GM21515 (cell line): ENCODE results near the gene RUFY2.
"Not testable (repeated sequence)": the region's sequence is repeated elsewhere in the genome, so short reads cannot be mapped to it uniquely, and the experiment has no call there.

Source experiments
- ATAC-seq: cut with Tn5 transposase; IDR thresholded peaks from one replicate; pipeline ENCODE4 v1.9.1; 2021; ENCODE audit not compliant: unreplicated experiment

RUFY2 gene, protein sequence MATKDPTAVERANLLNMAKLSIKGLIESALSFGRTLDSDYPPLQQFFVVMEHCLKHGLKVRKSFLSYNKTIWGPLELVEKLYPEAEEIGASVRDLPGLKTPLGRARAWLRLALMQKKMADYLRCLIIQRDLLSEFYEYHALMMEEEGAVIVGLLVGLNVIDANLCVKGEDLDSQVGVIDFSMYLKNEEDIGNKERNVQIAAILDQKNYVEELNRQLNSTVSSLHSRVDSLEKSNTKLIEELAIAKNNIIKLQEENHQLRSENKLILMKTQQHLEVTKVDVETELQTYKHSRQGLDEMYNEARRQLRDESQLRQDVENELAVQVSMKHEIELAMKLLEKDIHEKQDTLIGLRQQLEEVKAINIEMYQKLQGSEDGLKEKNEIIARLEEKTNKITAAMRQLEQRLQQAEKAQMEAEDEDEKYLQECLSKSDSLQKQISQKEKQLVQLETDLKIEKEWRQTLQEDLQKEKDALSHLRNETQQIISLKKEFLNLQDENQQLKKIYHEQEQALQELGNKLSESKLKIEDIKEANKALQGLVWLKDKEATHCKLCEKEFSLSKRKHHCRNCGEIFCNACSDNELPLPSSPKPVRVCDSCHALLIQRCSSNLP

DNA sequence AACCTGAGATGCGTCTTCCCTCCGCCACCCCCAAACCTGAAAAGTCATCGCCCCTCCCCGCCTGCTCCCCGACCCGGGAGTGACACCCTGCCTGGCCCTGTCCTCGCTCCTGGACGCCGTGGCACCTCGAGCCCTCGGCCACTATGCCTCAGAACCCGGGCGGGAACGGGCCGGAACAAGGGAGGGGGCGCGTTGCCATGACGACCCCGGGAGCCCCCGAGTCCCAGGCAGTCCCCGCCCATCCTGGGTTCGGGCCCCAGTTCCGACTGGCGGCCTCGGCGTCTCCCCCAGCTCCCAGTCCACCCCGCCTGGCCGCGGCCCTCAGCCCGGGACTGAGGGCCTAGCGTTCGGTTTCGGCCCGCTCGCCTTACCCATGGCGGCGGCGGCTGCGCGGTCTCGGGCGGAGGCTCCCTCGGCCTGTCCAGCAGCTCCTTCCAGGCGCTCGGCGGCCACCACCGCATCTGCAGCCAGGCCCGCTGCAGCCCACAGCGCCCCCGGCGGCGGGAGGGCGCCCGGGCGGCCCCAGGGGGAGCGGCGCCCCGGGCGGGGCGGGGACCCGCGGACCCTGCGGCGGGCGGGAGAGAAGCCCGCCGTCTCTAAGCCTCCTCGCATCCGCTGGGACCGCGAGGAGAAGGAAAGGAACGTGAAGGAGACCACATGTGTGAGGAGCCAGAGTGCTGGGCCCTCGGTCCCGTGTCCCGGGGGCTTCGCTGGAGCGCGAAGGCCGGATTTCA lies at the start of gene RUFY2:
Gene RUFY2 (minus strand): TSS at position 463 of the 734 bp plus-strand sequence. CDS start 88 bp downstream, at position 375.
- ATAC-seq: peak; percentile 94

DNA sequence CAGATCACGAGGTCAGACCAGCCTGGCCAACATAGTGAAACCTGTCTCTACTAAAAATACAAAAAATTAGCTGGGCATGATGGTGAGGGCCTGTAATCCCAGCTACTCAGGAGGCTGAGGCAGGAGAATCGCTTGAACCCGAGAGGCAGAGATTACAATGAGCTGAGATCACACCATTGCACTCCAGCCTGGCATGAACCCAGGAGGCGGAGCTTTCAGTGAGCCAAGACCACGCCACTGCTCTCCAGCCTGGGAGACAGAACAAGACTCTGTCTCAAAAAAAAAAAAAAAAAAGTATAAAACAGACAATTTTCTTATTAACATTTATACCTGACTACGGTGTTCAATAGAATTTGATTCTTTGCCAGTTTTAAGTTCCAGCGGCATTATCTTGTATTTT lies 42.6 kb upstream of the RUFY2 start:
- ATAC-seq: not testable (repeated sequence)

DNA sequence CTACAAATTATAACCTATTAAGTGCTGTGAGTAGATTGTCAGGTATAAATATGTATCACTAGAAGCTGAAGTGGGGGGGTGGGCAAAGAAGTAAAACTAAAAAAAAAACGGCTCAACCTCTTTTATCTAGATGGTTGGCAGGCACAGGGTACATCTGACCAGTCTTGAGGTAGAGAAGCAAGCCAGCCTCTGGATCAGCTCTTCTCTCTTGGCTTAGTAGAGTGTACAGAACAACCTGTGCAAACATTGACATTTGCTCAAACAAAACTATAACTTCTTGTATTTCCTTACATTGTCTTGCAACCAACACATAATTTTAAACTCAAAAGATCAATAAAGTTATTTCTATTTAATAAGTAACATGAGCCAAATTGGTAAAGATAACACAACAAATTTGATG lies 39.1 kb upstream of the RUFY2 start:
- ATAC-seq: no peak

DNA sequence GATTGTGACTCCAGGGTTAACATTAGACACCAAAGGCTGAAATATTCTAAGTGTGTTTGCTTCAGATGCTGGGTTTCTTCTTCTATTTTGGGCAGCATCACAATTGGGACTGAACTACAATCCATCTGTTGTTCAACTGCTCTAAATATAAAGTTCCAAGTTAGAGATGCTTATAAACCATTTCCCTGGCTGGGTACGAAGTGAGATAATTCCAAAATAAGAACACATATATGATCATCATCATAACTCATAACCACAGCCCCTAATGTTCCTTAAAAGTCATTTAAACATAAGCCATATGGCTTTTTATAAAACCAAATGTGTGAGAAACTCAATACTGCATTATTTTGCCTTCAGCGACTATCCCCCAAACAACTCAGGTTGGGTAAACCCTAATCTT lies 35.9 kb upstream of the RUFY2 start:
- no peak for ATAC-seq

DNA sequence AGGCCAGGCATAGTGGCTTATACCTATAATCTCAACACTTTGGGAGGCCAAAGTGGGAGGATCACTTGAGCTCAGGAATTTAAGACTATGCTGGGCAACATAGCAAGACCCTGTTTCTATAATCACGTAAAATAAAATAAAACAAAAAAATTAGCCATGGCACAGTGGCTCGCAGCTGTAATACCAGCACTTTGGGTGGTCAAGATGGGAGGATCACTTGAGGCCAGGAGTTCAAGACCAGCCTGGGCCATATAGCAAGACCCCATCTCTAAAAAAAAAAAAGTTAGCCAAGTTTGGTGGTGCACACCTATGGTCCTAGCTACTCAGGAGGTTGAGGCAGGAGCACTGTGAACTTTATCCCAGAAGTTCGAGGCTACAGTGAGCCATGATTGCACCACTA lies 33.8 kb upstream of the RUFY2 start:
- ATAC-seq: no peak

DNA sequence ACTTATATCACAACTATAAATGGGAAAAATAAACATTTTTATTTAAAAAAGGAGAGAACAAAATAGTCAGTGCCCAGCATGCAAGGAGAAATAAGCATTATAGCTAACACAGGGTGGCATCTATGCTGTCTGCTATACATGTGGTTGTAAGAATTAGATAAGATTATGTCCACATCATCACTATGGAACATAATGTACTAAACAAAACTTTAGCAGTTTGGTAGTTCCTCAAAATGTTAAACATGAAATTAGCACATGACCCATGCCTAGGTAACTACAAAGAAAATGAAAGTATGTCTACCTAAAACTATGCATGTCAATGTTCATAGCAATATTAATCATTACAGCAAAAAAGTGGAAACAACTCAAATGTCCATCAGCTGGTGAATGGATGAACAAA lies 28.7 kb upstream of the RUFY2 start:
- no peak for ATAC-seq

DNA sequence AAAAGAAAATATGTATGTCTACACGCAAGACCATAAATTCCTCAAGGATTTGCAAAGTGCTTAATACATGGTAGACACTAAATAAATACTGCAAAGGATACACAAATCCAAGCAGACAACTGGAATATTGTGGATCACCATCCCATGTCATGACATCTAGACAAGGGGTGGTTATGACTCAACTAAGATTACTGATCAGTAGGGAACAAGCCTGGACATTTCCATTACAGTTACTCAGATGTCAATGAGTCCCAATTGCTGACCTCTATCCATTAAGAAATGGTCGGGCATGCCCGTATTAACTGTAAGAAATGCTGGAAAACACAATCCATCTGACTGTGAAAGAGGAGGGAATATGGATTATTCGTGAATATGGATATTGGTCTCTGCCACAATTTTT lies 27.6 kb upstream of the RUFY2 start:
- no peak for ATAC-seq

DNA sequence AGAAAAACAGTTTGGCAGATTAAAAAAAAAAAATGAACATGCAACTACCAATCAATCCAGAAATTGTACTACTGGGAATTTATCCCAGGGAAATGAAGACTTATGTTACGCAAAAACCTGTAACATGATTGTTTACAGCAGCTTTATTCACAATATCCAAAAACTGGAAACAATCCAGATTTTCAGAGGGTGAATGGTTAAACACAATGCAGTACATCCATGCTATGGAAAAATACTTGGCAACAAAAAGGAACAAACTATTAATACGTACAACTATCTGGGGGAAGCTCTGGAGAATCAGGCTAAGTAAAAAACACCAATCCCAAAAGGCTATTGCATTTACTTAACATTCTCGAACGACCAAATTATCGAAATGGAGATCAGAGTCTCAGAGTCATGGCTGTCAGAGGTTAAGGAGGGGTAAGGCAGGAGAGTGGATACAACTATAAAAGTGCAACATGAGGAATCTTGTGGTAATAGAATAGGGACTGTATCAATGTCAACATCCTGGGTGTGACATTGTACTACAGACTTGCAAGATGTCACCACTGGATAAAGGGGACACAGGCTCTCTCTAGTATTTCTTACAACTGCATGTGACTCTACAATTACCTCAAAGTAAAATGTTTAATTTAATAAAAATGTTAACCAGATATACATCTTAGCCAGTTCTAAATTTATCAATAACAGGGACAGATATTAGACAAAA lies 21.5 kb upstream of the RUFY2 start:
- ATAC-seq: no peak

DNA sequence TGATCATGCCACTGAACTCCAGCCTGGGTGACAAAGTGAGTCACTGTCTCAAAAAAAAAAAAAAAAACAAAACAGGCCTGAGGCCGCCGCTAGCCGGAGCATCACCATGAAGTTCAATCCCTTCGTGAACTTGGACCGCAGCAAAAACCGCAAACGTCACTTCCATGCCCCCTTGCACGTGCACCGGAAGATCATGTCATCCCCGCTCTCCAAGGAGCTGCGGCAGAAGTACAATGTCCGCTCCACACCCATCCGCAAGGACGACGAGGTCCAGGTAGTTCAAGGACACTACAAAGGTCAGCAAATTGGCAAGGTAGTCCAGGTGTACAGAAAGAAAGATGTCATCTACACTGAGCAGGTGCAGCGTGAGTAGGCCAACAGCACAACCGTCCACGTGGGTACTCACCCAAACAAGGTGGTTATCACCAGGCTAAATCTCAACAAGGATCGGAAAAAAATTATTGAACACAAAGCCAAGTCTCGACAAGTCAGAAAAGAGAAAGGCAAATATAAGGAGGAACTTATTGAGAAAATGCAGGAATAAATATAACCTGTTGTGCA lies 17.5 kb upstream of the RUFY2 start:
- ATAC-seq: no peak

DNA sequence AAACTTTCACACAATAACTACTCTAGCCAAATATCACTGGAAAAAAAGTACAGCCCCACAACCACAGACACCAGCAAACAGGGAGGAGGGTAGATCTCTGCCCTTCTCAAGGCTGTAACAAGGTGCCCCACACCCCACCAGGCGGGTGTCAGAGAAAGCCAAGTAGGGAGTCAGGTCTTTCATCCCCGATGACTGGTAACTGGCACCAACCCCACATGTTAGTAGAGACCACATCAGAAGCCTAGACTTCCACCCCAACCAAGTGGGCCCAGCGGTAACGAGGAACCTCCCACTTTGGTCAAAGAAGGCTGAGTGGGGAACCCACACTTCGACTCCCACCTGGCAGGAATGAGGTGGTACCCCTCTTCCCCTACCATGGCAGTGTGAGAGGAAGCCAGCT lies 16.4 kb upstream of the RUFY2 start:
- no peak for ATAC-seq

DNA sequence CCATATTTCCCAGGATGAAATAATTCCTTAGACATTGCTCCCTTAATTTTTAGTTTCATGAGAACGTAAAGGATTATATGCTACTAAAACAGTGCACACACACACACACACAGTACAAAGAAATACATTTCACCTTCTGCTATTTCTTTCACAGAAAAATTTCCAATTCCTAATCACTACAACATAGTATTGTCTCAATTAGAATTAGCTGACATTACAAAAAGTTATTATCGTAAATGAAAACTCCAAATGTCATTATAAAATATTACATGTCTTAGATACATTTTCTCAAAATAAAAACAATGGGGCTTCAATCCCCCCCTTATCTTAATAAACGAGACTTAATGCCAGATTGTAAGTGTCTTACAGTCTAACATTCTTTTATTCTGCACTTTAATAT lies 12.3 kb upstream of the RUFY2 start:
- no peak for ATAC-seq

DNA sequence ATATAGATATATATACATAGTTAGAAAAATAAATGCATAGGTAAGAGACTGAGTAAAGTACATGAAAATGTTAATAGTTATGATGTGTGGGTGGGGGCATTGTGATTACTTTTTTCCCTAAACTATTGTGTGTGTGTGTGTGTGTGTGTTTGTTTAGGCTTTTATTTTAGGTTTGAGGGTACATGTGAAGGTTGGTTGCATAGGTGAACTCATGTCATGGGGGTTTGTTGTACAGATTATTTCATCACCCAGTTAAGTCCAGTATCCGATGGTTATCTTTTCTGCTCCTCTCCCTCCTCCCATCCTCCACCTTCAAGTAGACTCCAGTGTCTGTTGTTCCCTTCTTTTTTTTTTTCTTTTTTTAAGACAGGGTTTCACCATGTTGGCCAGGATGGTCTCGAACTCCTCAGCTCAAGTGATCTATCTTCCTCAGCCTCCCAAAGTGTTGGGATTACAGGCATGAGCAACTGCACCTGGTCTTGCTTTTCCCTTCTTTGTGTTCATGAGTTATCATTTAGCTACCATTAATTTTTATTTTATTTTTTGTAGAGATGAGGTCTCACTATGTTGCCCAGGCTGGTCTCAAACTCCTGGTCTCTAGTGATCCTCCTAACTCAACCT lies 1.9 kb upstream of the RUFY2 start:
- no peak for ATAC-seq

DNA sequence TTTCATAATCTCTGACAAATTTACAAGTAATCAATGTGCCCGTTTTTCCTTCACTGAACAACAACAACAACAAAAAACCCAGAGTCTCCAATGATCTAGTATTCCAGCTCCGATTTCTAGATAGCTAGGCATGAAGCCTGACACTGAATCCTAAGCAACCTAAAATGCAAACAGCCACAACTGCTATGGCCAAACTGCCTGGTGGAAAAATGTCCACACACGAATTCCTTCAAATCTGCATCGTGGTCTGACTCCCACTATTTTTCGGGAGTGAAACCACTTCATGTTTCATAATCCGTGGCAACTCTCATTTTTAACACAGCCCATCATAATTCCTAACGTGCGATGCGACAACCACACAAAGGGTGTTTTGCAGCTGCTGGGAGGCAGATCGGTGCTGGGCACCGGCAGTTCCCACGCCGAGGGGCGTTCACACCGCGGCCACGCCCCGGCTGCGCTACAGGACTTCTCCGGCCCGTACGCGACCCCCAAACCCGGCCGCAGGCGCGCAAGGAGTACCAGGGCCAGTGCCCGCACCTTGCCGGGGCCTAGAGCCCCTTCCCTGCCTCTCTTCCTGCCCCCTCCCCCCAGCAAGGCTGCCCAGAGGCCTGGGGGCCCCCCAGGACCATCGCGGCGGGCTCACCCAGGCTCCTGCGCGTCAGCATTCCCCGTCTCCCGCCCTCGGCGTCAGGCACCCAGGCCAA lies 814 bp downstream of the RUFY2 start:
- peak; percentile 26 for ATAC-seq

DNA sequence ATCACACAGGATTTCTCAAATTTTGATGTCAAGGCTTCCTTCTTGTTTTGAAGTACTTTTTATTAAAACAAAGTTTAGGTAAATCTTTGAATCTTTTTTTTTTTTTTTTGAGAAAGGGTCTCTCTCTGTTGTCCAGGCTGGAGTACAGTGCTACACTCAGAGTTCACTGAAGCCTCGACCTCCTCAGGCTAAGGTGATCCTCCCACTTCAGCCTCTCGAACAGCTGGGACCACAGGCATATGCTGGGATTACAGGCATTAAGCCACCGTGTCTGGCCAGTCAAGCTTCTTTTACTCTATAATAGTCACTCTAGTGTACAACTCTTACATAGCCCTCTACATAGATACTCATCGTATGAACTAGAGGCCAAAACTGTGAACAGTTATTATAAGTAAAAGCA lies 3.4 kb downstream of the RUFY2 start:
- ATAC-seq: no peak

DNA sequence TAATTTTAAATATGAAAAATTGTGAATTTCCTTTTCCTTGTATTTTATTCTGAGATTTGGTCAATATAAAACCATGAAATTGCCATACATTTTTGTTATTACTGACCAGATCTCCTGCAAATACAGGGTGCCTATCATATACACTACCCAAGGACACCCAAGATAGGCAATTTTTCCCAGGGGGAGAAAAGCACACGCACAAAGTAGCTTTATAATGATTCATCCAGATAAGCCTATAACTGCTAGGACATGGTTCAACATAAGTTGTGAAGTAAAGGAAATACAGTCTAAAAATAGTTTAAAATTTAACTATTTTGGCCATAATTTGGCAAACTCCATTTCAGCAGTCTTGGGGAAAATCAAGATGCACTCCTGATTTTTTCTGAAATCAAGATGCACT lies 4.8 kb downstream of the RUFY2 start:
- no peak for ATAC-seq

DNA sequence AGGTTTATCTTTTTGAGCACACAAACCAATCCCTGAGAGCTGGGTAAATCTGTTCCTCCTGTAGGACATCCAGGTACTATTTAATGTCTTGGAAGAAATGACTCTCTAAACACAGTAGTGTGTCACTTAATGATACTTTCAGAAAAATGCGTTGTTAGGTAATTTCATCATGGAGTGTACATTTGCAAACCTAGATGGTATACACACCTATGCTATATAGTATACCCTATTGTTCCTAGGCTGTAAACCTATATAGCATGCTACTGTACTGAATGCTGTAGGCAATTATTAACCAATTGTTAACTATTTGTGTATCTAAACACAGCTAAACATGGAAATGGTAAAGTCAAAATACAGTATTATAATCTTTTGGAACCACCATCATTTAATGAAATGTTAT lies 10.1 kb downstream of the RUFY2 start:
- ATAC-seq: no peak

DNA sequence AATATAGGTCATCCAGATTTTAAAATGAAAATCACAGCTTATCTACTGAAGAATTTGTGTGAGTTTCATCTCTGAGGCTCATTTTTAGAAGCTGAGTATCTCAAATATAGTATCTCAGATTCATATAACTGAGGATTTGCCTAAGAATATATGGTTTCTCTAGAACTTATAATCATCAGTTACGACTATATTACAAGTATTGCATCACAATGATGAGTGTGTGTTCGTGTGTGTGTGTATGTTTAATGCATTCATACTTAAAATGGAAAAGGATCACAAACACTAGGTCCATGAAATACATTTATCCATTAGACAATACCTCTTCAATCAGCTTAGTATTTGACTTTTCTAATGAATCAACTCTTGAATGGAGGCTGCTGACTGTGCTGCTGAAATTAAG lies 21.3 kb downstream of the RUFY2 start:
- no peak for ATAC-seq

DNA sequence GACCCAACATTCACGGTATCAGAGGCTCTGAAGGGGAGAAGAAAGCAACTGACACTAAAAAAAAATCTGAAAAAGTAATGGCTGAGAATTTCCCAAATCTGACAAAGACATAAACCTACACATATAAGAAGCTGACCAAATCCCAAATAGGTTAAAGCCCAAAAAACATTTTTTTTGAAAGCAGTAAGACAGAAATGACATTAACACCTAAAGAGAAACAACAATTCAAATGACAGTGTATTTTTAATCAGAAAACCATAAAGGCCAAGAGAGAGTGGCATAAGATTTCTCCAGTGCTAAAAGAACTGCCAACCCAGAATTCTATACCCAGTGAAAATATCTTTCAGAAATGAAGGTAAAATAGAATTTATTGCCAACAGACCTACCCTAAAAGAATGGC lies 35.5 kb downstream of the RUFY2 start:
- ATAC-seq: no peak

DNA sequence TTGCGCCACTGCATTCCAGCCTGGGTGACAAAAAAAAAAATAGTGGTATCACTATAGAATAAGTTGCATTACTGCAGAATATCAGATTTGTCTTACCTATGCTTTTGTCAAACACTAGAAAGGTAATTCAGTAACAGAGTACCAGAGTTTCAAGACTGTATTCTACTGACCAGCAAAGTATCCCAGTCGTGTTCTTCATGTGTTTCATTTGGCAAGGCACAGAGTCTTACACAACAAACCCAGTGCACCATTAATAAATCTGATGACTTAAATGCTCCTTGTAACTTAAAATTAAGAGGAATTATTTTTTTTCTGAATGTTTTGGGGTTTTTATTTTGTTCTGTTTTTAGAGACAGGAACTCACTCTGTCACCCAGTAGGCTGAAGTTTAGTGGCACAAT lies 40.0 kb downstream of the RUFY2 start:
- no peak for ATAC-seq

DNA sequence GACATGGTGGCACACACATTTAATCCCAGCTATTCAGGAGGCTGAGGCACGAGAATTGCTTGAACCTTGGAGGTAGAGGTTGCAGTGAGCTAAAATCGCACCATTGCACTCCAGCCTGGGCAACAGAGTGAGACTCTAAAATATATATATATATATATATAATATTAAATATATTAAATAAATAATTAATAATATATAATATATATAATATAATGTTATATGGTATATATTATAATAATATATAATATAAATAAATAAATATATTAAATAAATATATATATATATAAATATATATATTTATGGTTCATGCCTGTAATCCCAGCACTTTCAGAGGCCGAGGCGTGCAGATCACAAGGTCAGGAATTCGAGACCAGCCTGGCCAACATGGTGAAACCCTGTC lies 40.5 kb downstream of the RUFY2 start:
- ATAC-seq: no peak
